BJ (cell line): ENCODE results near the gene ACOT13. TPM values are rescaled to one million over a fixed set of nuclear protein-coding genes. Genes with fewer than 3 reads are reported as not detected.
"Not testable (repeated sequence)": the region's sequence is repeated elsewhere in the genome, so short reads cannot be mapped to it uniquely, and the experiment has no call there.

ENCODE experiments used
- CTCF ChIA-PET: fragments of 350-600 bp; formaldehyde crosslinking; extraction: SDS; loops from one replicate; lab custom pipeline; 2021; ENCODE audit warnings: antibody characterized with exemption, inconsistent platforms; lab: Yijun Ruan, JAX
- POLR2A ChIA-PET: fragments of 300-600 bp; sonication (Branson Sonifier 250); formaldehyde crosslinking; extraction: SDS; loops from one replicate; lab custom pipeline; 2021; ENCODE audit warnings: antibody characterized with exemption; lab: Charles Lee
- DNase-seq: peaks from one replicate; pipeline ENCODE4 v3.0.0-alpha.2; 2011; ENCODE audit warnings: low read depth
- H3K27me3 ChIP-seq: 2 replicates; pipeline ENCODE4 v1.6.0; 2011; ENCODE audit warnings: low read length; ENCODE audit not compliant: control insufficient read depth, insufficient read depth
- H3K36me3 ChIP-seq: 2 replicates; pipeline ENCODE4 v1.5.1; 2011; ENCODE audit warnings: low read length; ENCODE audit not compliant: control insufficient read depth, insufficient read depth
- H3K4me3 ChIP-seq: 2 replicates; pipeline ENCODE4 v1.5.1; 2011; ENCODE audit warnings: low read depth, mild to moderate bottlenecking, control low read depth, low read length
- CTCF ChIP-seq: IDR thresholded peaks from 2 replicates; pipeline ENCODE4 v1.5.1; 2011; ENCODE audit warnings: low read depth, mild to moderate bottlenecking, control low read depth, inconsistent platforms, low read length, moderate library complexity; ENCODE audit not compliant: insufficient read depth
- polyA plus RNA-seq: library from polyadenylated mRNA; depleted of rRNA; stranded (reverse); fragments of >200 nt; gene quantifications from 2 replicates; pipeline ENCODE4 v1.2.3, GENCODE V29; 2011

The ACOT13 gene
- polyA plus RNA-seq, 1 experiment, result 9.9 TPM

GRCh38 chr6:24709014-24709711 is 42.3 kb downstream of the ACOT13 start:
- no peak for TF ChIP-seq CTCF
- peaks cover 21% of the 10 kb centered on the region; the same call in 1 of the 2 replicates for H3K36me3 ChIP-seq
- H3K27me3 ChIP-seq, result no peaks in the 10 kb centered on the region
- H3K4me3 ChIP-seq, result no peak overlapping the region
- DNase-seq, result no peak
- CTCF ChIA-PET, result no interaction called here
- POLR2A ChIA-PET, result no interaction called here

GRCh38 chr6:24710519-24711303 is 43.8 kb downstream of the ACOT13 start:
- no peak for TF ChIP-seq CTCF
- no peaks in the 10 kb centered on the region for H3K27me3 ChIP-seq
- no peak overlapping the region for H3K4me3 ChIP-seq
- ChIA-PET CTCF (no interaction called here), POLR2A (no interaction called here)
- no peak for DNase-seq
- peaks cover 19% of the 10 kb centered on the region; the same call in 1 of the 2 replicates for H3K36me3 ChIP-seq

GRCh38 chr6:24716602-24717148 is 49.8 kb downstream of the ACOT13 start:
- CTCF ChIA-PET, H3K27me3 ChIP-seq, H3K36me3 ChIP-seq, DNase-seq: not testable (repeated sequence)
- peak overlapping the region; percentile 99 for H3K4me3 ChIP-seq
- POLR2A ChIA-PET, result interaction anchor here (1.7 kb wide), 1 partner anchor 14 kb away, joined by 4 read pairs; no protein-coding TSS in a partner anchor

GRCh38 chr6:24718449-24719124 is 51.7 kb downstream of the ACOT13 start:
- H3K4me3 ChIP-seq, result peak overlapping the region; percentile 99
- ChIA-PET CTCF (interaction anchor here (0.7 to 1.1 kb wide), 4 partner anchors 14 to 1274 kb away, joined by 3 read pairs; no protein-coding TSS in a partner anchor), POLR2A (interaction anchor here (1.7 kb wide), 1 partner anchor 16 kb away, joined by 4 read pairs; no protein-coding TSS in a partner anchor)
- H3K27me3 ChIP-seq, result no peaks in the 10 kb centered on the region
- no peak for TF ChIP-seq CTCF
- peaks cover 2% of the 10 kb centered on the region; the same call in 1 of the 2 replicates for H3K36me3 ChIP-seq
- no peak for DNase-seq

- POLR2A ChIA-PET, result interaction anchor here (0.6 kb wide), 1 partner anchor 300 kb away, joined by 3 read pairs; no protein-coding TSS in a partner anchor
- DNase-seq, result no peak
- H3K27me3 ChIP-seq, result no peaks in the 10 kb centered on the region
- CTCF ChIA-PET, result interaction anchor here (0.7 to 1.1 kb wide), 2 partner anchors 48 to 198 kb away, joined by 3 read pairs; no protein-coding TSS in a partner anchor
- H3K36me3 ChIP-seq, result no peaks in the 10 kb centered on the region
- H3K4me3 ChIP-seq, result peak within 1 kb of the TSS; percentile 99
- no peak for TF ChIP-seq CTCF
Observed at GRCh38 chr6:24719125-24719971, 52.5 kb downstream of the ACOT13 start, which contains the start of gene C6orf62. Gene C6orf62 (minus strand): TSS chr6:24719154. CDS start chr6:24718668, 486 bp downstream.
